Posterior cingulate gyrus (tissue), 11 donors: ENCODE results near the gene ZFHX3.

ENCODE experiments used
- DNase-seq, 10 donors: peaks; one replicate each; pipeline versions ENCODE4 v3.0.0 to v3.0.0-alpha.2; 2020 to 2021; ENCODE audit warnings: mixed read lengths in 3 of 10
- intact Hi-C: fragments of 100-400 bp; cut with DNase I; formaldehyde crosslinking; loops from one replicate; pipeline ENCODE4 v1.15.1; 2023

The ZFHX3 gene

DNA sequence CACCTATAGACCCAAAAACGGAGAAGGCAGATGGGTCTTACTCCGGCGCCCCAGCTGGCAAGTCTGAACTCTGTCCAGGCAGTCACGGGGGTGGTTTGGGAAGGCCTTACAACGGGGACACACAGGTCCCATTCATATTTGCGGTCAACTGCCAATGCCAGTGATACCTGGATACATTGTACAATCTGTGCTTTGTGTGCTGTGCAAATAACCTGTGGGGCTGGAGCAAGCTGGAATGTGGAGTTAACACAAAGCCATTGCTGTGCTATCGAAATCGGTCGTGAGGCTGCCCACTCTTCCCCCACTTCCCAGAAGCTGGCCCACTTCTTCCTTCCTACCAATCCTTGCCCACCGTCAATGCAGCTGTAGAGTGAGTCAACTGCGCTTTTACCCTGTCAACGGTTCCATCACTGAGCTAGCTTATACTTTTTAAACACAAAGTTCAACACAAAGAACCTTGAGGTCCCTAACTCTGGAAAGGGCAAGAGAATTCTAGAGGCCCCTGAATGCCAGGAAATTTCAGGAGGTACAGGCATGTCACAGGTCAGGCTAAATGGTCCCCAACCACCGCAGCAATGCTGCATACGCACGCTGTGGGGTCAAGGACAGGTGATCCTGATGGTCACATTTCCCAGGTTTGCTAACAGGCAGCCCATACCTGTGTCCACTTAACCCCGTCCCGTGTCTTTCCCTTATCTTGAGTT lies 122.8 kb downstream of the ZFHX3 start:
- DNase-seq = peak in 1 of 10 donors; percentile 73
- intact Hi-C loops = no loop called here

DNA sequence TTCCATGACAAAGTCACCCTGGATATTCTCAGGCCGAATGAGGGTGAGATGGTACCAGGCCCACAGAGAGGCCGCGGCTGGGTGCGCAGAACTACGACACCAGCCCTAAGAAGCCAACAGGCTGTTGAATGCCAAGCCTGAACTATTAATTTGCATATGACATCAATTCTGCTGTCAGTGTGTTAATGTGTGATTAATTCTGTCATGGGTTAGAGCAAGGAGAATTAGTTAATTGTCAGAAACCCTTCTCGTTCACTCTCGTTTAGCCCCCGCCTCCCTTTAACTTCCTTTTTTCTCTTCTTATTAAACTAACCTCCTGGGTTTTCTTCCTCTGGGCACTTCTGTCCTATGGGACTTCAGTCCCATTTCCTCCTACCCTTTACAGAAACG lies 123.4 kb downstream of the ZFHX3 start:
- peak in 1 of 10 donors; percentile 16 for DNase-seq
- intact Hi-C loops = no loop called here

DNA sequence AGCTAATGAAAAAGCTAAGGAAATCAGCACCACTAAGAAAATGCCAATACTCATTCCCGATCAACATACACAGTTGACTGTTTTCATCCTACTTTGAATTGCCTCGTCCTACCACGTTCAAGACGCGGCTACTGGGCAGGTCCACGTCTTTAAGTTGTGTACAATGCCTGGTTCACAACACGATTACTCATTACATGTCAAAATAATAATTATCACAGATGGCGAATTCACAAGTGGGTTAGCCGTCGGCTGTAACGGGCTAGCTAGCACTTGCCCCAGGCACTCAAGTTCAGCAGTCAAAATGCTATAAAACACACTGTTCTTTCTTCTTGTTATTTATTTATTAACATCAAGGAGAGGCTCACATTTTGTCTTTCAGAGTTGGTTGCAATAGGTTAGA lies 124.2 kb downstream of the ZFHX3 start:
- DNase-seq = peak in 1 of 10 donors; percentile 10
- intact Hi-C loops = no loop called here

DNA sequence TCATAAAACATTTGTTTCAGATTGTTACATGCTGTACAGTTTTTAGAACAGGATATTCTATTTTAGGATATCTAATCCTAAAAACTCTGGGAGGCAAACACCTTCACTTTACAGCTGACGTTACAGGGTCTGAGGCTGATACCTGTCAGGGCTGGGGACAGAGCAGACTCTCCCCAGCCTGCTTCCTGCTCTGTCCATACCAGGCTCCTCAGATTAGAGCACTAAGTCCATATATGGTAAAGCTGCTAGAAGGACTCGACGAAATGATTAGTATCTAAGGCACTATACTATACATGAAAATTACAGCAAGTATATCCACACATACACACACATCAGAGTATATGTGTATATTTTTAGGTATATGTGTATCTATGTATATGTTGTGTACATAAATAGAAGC lies 125.2 kb downstream of the ZFHX3 start:
- intact Hi-C loops = no loop called here
- DNase-seq = no peak

DNA sequence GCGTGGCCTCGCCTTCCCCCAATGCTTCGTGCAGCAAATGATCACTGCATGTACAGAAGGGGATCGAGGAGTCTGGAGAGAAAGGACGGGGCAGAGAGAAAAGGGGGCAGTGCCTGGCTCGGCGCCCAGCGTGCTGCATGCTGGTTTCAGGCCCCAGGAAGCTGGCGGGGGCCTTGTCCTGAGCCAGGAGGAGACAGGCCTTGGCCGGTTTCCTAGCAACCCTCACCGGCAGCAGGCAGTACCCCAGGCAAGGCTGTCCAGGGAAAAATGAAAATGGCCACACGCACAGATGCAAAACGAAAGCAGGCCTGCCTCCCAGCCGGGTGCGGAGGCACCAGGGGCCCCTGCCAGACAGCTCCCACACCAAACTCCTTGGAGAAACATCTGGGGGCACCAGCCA lies 126.3 kb downstream of the ZFHX3 start:
- intact Hi-C loops = no loop called here
- peak; percentile 23 to 91 (median 48) for DNase-seq

DNA sequence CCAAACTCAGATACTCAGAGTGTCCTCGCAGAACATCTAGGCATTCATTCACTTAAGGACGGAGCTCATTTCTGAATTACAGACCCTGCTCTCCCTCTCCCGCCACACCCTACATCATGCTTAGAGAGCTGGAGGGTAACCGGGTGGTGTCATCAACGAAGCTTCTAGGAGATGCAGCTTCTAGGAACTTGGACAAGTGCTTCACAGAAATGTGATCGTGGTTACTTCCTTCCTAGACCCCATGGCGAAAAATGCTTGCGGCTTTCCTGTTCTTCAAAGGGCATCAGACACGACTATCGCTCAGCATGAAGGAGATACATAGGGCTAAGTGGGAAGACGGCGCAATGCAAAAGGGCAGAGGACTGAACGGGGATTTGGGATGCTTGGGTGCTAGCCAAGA lies 126.8 kb downstream of the ZFHX3 start:
- intact Hi-C loops = no loop called here
- no peak for DNase-seq

DNA sequence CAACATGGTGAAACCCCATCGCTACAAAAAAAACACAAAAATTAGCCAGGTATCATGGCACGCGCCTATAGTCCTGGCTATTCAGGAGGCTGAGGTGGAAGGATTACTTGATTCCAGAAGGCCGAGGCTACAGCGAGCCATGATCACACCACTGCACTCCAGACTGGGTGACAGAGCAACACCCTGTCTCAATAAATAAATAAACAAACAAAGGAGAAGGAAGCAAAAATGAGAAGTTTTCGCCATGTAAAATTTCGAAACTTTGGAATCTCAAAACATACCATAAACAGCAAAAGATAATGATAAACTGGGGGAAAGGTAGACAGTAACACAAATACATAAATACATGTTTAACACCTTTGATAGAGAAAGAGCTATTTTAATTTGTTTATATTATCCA lies 130.9 kb downstream of the ZFHX3 start:
- intact Hi-C loops = no loop called here
- no peak for DNase-seq

DNA sequence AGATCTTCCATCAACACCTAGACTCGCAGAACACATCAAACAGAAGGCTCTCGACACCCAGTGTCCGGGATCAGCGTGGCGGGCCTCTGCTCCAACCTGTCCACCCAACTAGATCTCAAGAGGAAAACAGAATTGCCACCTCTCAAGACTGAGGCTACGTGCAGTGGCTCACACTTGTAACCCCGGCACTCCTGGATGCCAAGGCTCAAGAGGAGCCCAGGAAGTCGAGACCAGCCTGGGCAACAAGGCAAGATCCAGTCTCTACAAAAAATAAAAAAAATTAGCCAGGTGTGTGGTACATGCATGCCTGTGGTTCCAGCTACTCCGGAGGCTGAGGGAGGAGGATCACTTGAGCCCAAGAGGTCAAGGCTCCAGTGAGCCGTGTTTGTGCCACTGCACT lies 132.6 kb downstream of the ZFHX3 start:
- DNase-seq = no peak
- intact Hi-C loops = no loop called here

DNA sequence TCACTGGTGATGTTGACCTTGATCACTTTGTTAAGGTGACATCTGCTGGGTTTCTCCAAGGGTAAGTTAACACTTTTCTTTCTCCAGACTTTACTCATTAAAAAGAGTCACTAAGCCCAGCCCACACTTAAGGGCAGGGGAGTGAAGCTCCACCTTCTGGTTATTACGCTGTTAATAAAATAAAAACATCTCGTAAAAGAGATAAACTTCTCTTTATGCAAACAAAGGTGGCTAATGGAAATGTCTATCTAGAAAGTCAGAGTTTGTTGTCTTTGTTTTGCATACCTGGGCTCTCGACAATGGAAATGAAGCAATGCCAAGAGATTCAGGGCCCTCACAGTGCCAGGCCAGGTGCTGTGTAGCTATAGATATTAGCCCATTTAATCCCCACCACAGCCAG lies 134.4 kb downstream of the ZFHX3 start:
- intact Hi-C loops = no loop called here
- DNase-seq = no peak

DNA sequence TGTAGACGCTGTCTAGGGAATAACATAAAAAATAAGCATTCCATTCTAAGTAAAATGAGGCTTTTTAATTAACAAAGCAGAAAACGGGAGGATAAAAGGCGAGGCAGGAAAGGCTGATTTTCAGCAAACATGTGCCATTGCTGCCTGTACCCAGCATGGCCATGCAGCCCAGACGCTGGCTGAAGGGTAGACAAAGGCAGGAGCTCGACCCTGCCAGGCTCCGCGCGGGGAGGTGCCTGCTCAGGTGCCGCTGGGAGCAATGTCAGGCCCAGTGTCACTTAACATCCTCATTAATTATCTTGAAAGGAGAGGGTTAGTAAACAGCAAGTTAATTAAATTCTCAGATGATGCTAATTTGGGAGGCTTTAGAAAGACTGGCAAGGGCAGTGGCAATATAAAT lies 136.0 kb downstream of the ZFHX3 start:
- intact Hi-C loops = no loop called here
- DNase-seq = no peak

DNA sequence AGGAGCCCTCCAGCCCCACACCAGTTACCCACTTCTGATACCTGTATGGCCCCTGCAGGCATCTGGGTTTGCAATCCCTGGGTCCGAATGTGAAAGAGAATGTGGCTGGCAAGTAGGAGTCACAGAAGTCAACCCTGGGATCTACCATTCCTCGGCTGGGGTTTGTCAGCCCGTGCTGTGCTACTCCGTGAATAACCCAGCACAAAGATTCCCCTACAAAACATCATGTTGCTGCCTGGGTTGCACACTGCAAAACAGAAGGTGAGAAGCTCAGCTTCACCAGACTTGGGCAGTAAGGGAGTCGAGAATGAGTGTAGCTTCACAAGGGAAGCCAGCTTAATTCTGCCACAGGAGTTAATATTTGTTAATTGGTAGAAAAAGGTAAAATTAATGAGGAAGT lies 137.1 kb downstream of the ZFHX3 start:
- intact Hi-C loops = no loop called here
- no peak for DNase-seq

DNA sequence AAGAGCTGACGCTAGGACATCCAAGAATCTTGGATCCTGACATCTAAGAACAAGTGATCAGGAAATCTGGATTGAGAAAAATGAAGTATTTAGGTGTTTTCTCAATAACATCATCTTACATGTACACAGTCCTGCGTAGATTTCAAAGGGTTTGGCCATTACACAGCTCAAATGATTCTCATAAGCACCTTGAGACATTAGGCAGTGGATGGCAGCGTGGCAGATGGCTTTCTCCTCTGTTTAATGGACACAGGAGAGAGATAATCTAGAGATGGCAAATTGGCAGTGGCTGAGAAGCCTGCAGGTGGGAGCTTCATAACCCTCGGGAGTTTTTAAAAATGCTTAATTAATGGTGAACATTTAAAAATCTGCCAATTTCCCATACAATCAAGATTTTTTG lies 137.5 kb downstream of the ZFHX3 start:
- no peak for DNase-seq
- intact Hi-C loops = no loop called here

DNA sequence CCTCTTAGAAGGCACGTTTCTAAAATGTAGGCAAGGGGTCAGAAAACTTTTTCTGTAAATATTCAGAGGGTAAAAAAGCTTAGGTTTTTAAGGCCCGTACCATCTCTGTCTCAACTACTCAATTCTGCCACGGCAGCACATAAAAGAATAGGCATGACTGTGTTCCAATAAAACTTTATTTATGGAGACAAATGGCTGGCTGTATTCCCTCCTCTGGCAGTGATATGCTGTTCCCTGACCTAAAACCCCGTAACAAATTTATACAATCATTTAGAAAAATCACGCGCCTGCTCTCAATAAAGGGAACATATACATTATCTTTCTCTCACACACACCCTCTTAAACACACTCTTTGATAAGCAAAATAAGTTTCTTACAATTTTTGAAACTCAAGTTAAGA lies 138.7 kb downstream of the ZFHX3 start:
- no peak for DNase-seq
- intact Hi-C loops = no loop called here

DNA sequence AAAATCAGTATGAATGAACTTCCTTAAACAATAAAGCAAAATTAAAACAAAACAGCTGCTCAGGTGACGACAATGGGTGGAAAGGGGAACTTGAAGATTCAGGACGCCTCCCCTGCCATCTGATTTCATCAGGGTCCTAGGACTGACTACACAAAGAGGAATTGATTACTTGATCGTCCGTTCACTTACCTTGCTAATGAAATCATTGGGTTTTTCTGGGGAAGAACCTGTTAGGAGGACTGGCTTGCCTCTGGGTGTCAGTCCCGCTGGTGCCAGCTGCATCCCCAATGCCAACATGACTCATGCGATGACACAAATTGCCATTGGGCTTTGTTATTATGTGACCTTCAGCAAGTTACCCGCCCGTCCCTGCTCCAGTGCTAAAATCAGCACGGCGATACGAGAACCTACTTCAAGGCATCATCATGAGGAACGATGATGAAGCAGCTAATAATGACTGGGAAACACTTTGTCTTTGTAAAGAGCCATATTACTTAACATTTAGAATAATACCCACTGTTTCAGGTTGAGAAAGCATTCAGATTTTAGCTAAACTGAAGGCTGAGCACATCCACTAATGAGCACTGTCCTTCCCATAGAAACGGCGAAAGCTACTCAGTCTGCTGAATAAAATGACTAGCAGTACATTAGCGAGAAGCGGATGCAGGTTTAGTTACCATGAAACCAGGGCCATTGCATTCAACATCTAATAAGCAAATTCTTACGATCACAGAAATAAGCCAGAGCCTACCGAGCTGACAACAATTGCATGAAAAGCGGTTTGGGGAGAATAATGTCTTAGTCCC lies 139.4 kb downstream of the ZFHX3 start:
- intact Hi-C loops = no loop called here
- no peak for DNase-seq

DNA sequence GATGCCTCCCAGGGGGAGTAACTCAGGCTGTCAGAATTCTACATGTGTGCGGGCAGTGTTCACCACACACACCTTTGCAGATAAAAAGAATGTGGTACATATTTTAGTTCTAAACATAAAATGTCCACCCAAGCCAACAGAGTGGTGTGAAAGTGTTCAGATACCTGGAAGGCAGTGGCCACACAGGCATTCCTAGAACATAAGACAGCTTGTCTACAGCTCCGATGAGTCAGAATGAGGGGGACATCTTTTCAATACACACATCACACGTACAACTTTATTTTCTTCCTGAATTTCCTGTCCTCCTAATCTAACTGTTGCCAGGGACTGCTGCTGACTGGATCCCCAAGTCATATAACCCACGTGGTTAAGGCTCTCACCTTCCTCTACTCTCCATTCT lies 142.3 kb downstream of the ZFHX3 start:
- no peak for DNase-seq
- intact Hi-C loops = no loop called here

DNA sequence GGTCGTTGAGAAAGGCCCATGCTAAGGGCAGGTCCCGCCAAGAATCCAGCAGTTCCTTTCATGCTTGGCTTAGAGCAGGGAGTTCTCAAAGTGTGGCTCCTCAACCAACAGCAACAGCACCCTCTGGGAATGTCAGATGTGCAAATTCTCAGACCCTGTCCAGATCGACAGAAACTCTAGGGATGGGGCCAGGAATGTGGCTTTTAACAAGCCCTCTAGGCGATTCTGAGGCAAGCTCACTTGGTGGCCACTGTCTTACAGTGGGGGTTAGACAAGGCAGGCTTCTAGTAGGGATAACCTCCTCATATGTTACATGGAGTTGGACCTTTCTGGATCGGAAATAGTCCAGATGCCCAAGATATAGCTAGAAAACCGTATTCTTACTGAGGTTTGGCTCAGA lies 144.8 kb downstream of the ZFHX3 start:
- intact Hi-C loops = no loop called here
- DNase-seq = no peak

DNA sequence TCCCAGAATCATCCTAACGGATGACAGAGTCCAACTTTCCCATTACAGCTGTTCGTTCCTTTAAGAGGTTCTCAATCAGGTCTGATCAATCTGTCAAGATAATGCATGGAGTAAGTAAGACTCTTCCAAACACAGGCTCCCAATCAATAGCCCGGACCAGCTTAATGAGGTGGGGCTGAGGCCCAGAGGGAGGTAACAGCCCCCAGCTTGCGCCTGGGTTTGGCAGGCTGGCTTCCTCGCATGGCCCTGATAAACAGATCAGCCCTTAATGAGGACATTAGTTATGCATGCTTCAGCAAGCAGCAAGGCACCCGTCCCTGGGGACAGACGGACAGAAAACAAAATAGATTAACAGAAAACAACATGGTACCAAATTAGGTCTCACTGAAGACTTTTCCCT lies 145.7 kb downstream of the ZFHX3 start:
- DNase-seq = no peak

DNA sequence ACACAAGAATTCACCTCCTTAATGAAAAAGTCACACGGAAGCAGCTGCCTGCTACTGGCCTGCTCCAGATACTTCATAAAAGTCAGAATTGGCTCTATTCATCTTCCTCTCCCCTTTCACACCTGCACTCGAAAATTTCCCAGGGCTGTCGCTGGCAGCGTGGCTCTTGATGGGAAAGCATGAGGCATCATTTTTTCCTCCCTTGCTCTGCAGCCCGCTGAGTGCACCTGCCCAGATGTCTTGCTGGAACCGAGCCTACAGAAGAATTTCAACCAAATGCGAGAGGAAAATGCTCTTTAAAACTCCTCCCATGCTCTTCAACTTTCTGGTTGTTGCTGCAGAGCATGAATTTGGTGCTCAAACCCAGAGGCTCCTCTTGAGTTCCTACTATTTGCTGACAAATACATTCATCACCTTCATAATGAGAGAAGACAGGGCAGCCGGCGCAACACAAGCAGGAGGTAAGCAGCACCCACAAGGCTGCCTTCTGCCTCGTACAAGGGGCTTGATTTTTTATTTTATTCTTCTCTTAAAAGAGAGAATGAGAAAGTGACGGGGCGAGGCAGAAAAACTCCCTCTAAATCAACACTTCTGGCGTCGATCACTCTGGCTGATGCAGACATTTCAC lies 146.8 kb downstream of the ZFHX3 start:
- intact Hi-C loops = no loop called here
- no peak for DNase-seq

More for the DNA sequence above, 145.7 kb downstream of the ZFHX3 start:
- intact Hi-C loops = no loop called here

DNA sequence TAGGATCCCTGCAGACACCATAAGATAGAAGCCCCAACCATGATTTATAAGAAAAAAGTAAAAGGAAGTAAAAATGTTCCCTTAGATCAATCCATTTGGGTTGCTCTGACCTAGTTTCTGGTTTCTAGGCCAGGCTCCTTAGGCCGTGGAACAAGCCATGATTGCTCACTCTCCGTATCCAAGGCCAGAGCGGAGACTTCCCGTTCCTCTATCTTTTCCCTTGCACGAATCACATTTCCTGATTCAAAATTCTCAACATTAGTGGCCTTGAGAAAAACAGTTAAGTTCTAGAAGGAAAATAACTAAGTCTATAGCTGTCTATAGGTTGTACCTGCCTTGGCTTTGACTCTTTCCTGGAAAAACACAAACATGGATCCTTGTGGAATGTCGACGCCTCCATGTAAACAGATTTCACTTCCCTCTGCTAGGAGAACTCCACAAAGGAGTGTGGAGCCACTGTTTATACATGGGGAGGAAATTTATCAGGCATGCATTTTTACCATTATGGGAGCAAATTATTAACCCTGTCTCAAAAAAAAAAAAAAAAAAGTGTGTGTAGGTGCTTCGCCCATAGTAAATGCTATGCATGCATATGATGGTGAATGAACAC lies 149.6 kb downstream of the ZFHX3 start:
- intact Hi-C loops = no loop called here
- DNase-seq = no peak

DNA sequence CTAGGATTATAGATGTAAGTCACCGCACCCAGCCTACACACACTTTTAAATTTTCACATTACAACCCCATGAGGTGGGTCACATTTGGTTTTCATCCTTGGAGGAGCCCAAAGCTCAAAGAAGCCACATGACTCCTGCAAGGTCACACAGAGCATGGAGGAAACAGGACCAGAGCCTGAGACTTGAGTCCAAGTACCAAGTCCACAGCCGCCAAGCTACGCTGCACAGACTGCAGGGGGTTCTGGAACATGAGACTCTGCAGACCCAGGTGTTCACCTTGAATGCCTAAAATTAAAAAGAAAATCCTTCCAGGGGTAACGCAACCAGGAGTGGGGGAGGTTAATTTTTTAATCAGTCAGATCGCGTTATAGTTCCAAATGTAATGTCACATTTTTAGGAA lies 150.2 kb downstream of the ZFHX3 start:
- DNase-seq = no peak
- intact Hi-C loops = no loop called here

DNA sequence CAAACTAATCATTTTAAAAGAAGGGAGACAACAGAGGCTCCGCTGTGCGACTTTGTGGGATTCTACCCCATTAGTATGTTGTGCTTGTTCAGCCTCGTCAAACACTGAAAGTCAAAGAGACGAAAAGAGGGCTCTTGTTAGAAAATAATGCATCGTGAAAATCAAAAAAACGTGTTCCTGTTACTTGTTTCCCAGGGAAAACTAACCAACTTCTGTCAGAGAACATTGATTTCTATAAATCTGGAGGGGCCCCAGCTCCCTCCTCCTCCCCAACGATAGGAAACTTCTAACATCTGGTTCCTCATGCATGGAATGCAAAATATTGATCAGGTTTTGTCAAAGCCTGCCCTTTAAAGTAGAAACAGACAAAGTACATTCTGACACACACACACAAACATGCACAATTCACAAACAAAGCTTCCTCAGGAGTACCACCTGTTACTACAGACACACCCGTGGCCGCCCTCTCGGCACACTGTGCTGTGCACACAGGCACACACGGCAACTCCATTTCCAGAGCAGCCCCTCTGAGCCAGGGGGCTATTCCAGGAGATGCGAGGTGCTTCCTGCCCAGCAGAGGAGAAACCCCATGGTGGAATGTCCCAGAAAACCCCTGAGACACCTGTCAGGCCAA lies 151.3 kb downstream of the ZFHX3 start:
- intact Hi-C loops = no loop called here
- no peak for DNase-seq
